Nephron (organoid): ENCODE results near the gene SLC51B.

Experiments used
- H3K27ac Mint-ChIP-seq, 3 experiments: 2 replicates each; pipeline ENCODE4 v1.8.0; 2020; ENCODE audit warnings: mixed read lengths in 3 of 3, mild to moderate bottlenecking in 2 of 3, moderate library complexity in 1 of 3
- H3K27me3 Mint-ChIP-seq: 2 replicates; pipeline ENCODE4 v1.8.0; 2021; ENCODE audit warnings: low read depth, mild to moderate bottlenecking, moderate library complexity, mixed read lengths
- H3K36me3 Mint-ChIP-seq: 2 replicates; pipeline ENCODE4 v1.8.0; 2020; ENCODE audit warnings: low read depth, mixed read lengths
- H3K4me1 Mint-ChIP-seq: 2 replicates; pipeline ENCODE4 v1.8.0; 2020; ENCODE audit warnings: mixed read lengths
- H3K4me3 Mint-ChIP-seq, 3 experiments: 2 replicates each; pipeline ENCODE4 v1.8.0; 2020; ENCODE audit warnings: mild to moderate bottlenecking in 3 of 3, mixed read lengths in 3 of 3, moderate library complexity in 2 of 3
- H3K9me3 Mint-ChIP-seq: 2 replicates; pipeline ENCODE4 v1.8.0; 2020; ENCODE audit warnings: mixed read lengths
- TF ChIP-seq, protein P1 (sequence below), 3 experiments: fragments of 200-600 bp; sonication (generic); IDR thresholded peaks; one replicate each; pipeline ENCODE4 v1.5.0; 2021; ENCODE audit warnings: antibody characterized with exemption in 3 of 3; ENCODE audit not compliant: unreplicated experiment in 3 of 3

The SLC51B gene

DNA sequence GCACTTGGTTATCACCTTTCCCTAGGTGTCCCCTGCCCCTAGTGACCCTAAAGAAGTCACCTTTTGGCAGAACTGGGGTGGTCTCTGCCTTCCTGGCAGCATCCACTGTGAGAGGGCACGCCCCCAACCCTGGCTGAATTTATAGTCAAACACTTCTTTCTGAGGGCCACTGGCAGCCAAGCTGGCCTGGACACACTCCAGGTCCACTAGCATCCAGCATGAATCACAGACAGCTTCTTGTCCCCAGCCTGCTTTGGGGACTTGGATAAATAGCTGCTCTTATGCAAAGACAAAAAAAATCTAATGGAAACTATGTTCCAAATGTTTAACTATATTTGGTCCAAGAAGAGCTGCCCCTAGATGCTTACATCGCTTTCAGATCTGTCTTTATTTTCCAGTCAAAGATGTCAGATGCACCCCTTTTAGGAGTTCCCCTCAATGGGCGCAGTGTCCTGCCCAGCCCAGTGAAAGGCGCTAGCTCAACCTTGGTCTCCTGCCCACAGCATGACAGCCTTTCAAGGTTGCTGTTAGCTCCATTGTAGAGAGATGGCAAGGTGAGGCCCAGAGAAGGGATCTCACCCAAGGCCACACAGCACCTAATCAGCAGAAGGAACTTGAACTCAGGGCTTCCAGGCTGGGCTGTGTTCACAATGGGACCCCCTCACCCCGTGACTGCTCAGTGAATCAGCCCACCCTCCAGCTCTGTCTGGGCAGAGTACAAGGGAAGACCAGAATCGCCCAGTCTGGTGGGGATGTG is 15.6 kb downstream of the SLC51B start:
- Mint-ChIP-seq H3K4me1 (peaks cover 23% of the 10 kb centered on the region), H3K9me3 (no peaks in the 10 kb centered on the region), H3K27me3 (no peaks in the 10 kb centered on the region), H3K4me3 (no peak overlapping the region), H3K27ac (no peak overlapping the region), H3K36me3 (peaks cover 52% of the 10 kb centered on the region)
- TF ChIP-seq, protein P1, sequence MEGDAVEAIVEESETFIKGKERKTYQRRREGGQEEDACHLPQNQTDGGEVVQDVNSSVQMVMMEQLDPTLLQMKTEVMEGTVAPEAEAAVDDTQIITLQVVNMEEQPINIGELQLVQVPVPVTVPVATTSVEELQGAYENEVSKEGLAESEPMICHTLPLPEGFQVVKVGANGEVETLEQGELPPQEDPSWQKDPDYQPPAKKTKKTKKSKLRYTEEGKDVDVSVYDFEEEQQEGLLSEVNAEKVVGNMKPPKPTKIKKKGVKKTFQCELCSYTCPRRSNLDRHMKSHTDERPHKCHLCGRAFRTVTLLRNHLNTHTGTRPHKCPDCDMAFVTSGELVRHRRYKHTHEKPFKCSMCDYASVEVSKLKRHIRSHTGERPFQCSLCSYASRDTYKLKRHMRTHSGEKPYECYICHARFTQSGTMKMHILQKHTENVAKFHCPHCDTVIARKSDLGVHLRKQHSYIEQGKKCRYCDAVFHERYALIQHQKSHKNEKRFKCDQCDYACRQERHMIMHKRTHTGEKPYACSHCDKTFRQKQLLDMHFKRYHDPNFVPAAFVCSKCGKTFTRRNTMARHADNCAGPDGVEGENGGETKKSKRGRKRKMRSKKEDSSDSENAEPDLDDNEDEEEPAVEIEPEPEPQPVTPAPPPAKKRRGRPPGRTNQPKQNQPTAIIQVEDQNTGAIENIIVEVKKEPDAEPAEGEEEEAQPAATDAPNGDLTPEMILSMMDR (IDR thresholded peaks at IDR 0.05; ENCODE audit: unreplicated experiment in 3 of 3) = no peak

DNA sequence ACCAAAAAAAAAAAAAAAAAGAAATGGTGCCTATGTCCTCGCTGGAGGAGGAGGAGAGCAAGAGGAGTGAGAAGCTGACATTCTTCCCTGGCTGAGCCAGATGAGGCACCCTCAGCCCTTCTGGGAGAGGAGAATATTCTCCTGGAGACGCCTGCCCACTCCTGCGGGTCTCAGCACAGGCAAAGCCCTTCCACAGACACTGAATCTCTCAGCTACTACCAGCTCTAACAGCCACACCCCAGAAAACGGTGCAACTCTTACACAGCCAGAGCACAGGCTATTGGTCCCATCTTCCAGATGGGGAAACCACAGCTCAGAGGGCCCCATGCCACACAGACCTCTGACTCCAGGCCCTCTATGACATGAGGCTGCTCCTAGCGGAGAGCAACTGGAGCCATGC is 16.9 kb downstream of the SLC51B start:
- H3K4me3 Mint-ChIP-seq = no peak overlapping the region
- H3K9me3 Mint-ChIP-seq = no peaks in the 10 kb centered on the region
- TF ChIP-seq, protein P1 (IDR thresholded peaks at IDR 0.05; ENCODE audit: unreplicated experiment in 3 of 3) = no peak
- peaks cover 45% of the 10 kb centered on the region for H3K36me3 Mint-ChIP-seq
- H3K4me1 Mint-ChIP-seq = peaks cover 30% of the 10 kb centered on the region
- H3K27ac Mint-ChIP-seq = peak overlapping the region in 1 of 3 experiments; percentile 6
- peaks cover 2% of the 10 kb centered on the region for H3K27me3 Mint-ChIP-seq

DNA sequence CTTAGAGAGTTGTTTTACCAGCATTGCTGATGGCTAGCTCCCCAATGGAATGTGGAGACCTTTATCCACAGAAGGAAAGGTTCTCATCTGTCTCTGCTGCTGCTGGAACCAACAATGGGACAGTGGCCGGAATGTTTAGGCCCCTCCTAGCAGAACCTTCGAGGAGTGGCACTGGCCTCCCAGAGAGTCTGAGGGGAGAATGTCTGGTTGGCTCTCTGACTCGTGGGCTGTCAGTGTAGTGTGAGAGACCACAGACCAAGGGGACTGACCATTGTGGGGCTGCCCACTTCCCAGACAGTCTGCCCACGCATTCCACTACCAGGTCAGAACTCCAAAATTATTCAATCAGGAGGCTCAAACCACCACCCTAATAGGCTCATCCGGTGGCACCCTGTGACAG is 17.5 kb downstream of the SLC51B start:
- TF ChIP-seq, protein P1 (IDR thresholded peaks at IDR 0.05; ENCODE audit: unreplicated experiment in 3 of 3) = no peak
- no peaks in the 10 kb centered on the region for H3K9me3 Mint-ChIP-seq
- peaks cover 39% of the 10 kb centered on the region for H3K36me3 Mint-ChIP-seq
- H3K4me3 Mint-ChIP-seq = no peak overlapping the region
- peak overlapping the region in 1 of 3 experiments; percentile 6 for H3K27ac Mint-ChIP-seq
- peaks cover 5% of the 10 kb centered on the region for H3K27me3 Mint-ChIP-seq
- H3K4me1 Mint-ChIP-seq = peaks cover 28% of the 10 kb centered on the region

DNA sequence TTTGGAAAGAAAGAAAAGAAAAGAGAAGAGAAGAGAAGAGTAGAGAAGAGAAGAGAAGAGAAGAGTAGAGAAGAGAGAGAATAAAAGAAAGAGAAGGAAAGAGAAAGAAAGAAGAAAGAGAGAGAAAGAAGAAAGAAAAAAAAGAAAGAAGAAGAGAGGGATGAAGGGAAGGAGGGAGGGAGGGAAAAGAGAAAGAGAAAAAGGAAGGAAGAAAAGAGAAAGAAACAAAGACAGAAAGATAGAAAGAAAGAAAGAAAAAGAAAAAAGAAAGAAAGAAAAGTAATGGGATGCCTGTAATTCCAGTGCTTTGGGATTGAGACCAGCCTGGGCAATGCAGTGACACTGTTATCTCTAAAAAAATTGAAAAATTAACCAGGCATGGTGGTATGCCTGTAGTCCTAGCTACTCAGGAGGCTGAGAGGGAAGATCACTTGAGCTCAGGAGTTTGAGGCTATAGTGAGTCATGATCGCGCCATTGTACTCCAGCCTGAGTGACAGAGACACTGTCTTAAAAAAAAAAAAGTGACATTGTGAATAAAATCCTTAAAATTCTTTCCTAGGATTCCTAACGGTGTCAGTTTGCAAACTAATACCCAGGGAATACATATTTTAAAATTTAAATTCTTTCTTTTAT is 20.9 kb downstream of the SLC51B start:
- peaks cover 58% of the 10 kb centered on the region for H3K4me1 Mint-ChIP-seq

DNA sequence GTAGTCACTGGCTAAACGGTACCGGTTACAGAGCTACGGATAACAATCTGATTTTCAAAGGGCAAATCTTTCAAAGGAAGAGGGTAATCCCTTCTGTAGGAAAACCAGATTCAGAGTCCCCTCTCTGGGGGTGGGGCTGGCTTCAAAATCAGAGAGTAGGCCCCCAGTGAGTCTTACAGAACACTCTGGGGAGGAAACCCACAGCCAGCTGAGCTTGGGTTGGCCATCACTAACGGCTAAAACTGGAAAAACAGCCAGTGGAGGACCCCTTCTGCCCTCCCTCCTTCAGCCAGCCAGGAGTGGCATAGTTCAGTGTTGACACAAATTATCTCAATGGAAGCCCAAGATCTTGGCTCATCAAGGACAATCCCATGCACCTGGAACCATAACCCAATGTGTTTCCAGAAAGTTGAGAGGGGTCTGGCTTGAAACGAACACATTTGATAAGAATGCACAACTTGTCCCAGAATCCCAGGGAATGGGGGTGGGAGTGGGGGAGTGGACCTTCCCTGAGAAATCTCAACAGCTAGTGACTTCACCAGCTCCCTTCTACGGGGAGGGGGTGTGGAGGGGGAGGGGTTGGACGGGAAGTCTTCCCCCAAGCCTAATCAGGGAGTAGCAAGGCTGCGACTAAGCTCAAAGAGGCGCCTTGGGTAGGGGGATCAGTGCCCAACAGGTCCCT is 21.6 kb downstream of the SLC51B start:
- TF ChIP-seq, protein P1 (IDR thresholded peaks at IDR 0.05; ENCODE audit: unreplicated experiment in 3 of 3) = no peak
- H3K9me3 Mint-ChIP-seq = no peaks in the 10 kb centered on the region
- peak overlapping the region; percentile 90 to 93 (median 92) for H3K4me3 Mint-ChIP-seq
- peak overlapping the region; percentile 93 to 95 (median 94) for H3K27ac Mint-ChIP-seq
- peaks cover 17% of the 10 kb centered on the region for H3K36me3 Mint-ChIP-seq
- H3K27me3 Mint-ChIP-seq = peaks cover 14% of the 10 kb centered on the region
- H3K4me1 Mint-ChIP-seq = peaks cover 65% of the 10 kb centered on the region

More for the DNA sequence above, 20.9 kb downstream of the SLC51B start:
- no peaks in the 10 kb centered on the region for H3K9me3 Mint-ChIP-seq
- H3K27ac Mint-ChIP-seq = peak overlapping the region; percentile 93 to 95 (median 94)
- TF ChIP-seq, protein P1 (IDR thresholded peaks at IDR 0.05; ENCODE audit: unreplicated experiment in 3 of 3) = no peak
- peaks cover 14% of the 10 kb centered on the region for H3K27me3 Mint-ChIP-seq
- H3K4me3 Mint-ChIP-seq = peak overlapping the region; percentile 90 to 93 (median 92)
- H3K36me3 Mint-ChIP-seq = peaks cover 18% of the 10 kb centered on the region
